Embryonic facial prominence (tissue), 1 donor: ENCODE measurements around the gene C11orf58.

Experiments used
- DNase-seq: peaks from one replicate; pipeline ENCODE4 v3.0.0-alpha.2; 2016; ENCODE audit errors: extremely low spot score

Gene C11orf58

GRCh38 chr11:16784666-16785065 is 46.2 kb downstream of the C11orf58 start:
- DNase-seq: no peak

GRCh38 chr11:16785520-16786128 is 47.2 kb downstream of the C11orf58 start:
- no peak for DNase-seq

GRCh38 chr11:16786131-16786530 is 47.7 kb downstream of the C11orf58 start:
- no peak for DNase-seq

GRCh38 chr11:16787035-16787742 is 48.7 kb downstream of the C11orf58 start:
- DNase-seq: no peak

GRCh38 chr11:16788141-16789062 is 50.0 kb downstream of the C11orf58 start:
- no peak for DNase-seq

- DNase-seq: no peak
These were observed 50.6 kb downstream of the C11orf58 start for GRCh38 chr11:16789063-16789420.

- DNase-seq: no peak
These were observed 51.4 kb downstream of the C11orf58 start for GRCh38 chr11:16789560-16790485.

- DNase-seq: no peak
These were observed 52.2 kb downstream of the C11orf58 start for GRCh38 chr11:16790486-16791190.

GRCh38 chr11:16791191-16791961 is 52.9 kb downstream of the C11orf58 start:
- no peak for DNase-seq

- DNase-seq: no peak
These were observed 54.0 kb downstream of the C11orf58 start for GRCh38 chr11:16792426-16792825.

- DNase-seq: no peak
These were observed 54.6 kb downstream of the C11orf58 start for GRCh38 chr11:16793009-16793408.

GRCh38 chr11:16793511-16793910 is 55.1 kb downstream of the C11orf58 start:
- DNase-seq: no peak

GRCh38 chr11:16794047-16794818 is 55.8 kb downstream of the C11orf58 start:
- no peak for DNase-seq

- no peak for DNase-seq
These were observed 56.7 kb downstream of the C11orf58 start for GRCh38 chr11:16795146-16795545.

- no peak for DNase-seq
These were observed 57.9 kb downstream of the C11orf58 start for GRCh38 chr11:16796311-16796710.

- DNase-seq: no peak
These were observed 59.3 kb downstream of the C11orf58 start for GRCh38 chr11:16797776-16798175.

- DNase-seq: no peak
These were observed 60.8 kb downstream of the C11orf58 start for GRCh38 chr11:16799221-16799620.

- no peak for DNase-seq
These were observed 61.4 kb downstream of the C11orf58 start for GRCh38 chr11:16799890-16800289.

GRCh38 chr11:16800382-16800781 is 61.9 kb downstream of the C11orf58 start:
- no peak for DNase-seq
